ENCODE results near the gene CRELD2. TPM values are rescaled to one million over a fixed set of nuclear protein-coding genes. Genes with fewer than 3 reads are reported as not detected.

The CRELD2 gene
- total and polyA plus RNA-seq, 2 of the 13 experiments (the other 11 are each of a cell fraction or from before 2014, with no cell fraction given) = 17.2 to 44.7 TPM

DNA sequence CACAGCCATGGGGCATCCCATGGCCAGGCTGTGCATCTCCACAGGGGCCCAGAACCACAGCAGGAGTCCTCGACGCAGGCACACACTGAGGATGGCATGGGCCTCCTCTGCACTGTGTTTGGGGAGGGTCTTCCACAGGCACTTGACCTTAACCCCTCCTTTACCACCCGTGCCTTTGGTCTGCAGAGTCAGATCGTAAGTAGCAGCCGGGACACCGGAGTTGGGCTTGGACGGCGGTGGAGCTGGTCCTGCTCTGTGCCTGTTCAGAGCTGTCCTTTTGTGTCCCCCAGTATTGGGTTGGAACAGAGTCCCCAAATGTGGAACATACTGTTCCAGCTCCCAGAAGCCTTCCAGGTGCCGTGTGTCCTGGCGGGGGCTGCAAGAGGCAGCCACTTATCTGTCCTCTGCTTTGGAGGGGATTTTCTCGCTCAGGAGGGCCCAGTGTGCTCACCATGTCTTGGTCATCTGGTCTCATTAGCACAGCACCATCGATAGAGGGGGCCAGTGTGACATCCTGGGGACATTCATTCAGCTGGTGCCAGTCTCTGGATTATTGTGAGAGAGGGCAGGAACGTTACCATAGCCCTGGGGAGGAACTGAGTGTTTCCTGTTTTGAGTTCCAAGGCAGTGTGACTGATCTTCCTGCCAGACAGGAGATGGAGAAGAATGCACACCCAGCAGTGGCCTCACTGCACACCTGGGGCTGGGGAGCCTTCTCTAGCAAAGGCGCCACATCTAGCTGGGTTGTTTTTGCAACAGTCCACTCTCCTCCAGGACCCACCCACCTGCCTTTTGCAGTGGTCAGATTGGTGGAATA is 12.4 kb downstream of the CRELD2 start (continued):
- TF ChIP-seq, protein P1, sequence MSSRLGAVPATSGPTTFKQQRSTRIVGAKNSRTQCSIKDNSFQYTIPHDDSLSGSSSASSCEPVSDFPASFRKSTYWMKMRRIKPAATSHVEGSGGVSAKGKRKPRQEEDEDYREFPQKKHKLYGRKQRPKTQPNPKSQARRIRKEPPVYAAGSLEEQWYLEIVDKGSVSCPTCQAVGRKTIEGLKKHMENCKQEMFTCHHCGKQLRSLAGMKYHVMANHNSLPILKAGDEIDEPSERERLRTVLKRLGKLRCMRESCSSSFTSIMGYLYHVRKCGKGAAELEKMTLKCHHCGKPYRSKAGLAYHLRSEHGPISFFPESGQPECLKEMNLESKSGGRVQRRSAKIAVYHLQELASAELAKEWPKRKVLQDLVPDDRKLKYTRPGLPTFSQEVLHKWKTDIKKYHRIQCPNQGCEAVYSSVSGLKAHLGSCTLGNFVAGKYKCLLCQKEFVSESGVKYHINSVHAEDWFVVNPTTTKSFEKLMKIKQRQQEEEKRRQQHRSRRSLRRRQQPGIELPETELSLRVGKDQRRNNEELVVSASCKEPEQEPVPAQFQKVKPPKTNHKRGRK (CRISPR knock-in tag; IDR thresholded peaks at IDR 0.05) = no peak
- TF ChIP-seq WIZ (CRISPR knock-in tag; IDR thresholded peaks at IDR 0.05) (no peak), ASH2L (IDR thresholded peaks at IDR 0.05; ENCODE audit: insufficient read length, low read depth, low read length) (no peak), ARHGAP35 (CRISPR knock-in tag; IDR thresholded peaks at IDR 0.05; ENCODE audit: borderline replicate concordance) (no peak), ZSCAN22 (CRISPR knock-in tag; IDR thresholded peaks at IDR 0.05) (no peak), FOXJ3 (CRISPR knock-in tag; IDR thresholded peaks at IDR 0.05; ENCODE audit: borderline replicate concordance) (no peak), ZNF564 (CRISPR knock-in tag; IDR thresholded peaks at IDR 0.05) (no peak), ETV5 (CRISPR knock-in tag; IDR thresholded peaks at IDR 0.05; ENCODE audit: borderline replicate concordance) (peak; percentile 39), ZNF670 (CRISPR knock-in tag; IDR thresholded peaks at IDR 0.05; ENCODE audit: borderline replicate concordance) (no peak), CEBPG (CRISPR knock-in tag; IDR thresholded peaks at IDR 0.05) (peak; percentile 29; the same call in 1 of the 2 replicates), ZSCAN29 (CRISPR knock-in tag; conservative IDR thresholded peaks at IDR 0.05) (no peak), ZNF33B (CRISPR knock-in tag; IDR thresholded peaks at IDR 0.05) (no peak), NR2F6 (IDR thresholded peaks at IDR 0.05) (no peak), NR2F6 (CRISPR knock-in tag; IDR thresholded peaks at IDR 0.05) (peak; percentile 56; the same call in 1 of the 2 replicates), DNMT3B (CRISPR knock-in tag; conservative IDR thresholded peaks at IDR 0.05) (no peak), ZFP62 (CRISPR knock-in tag; IDR thresholded peaks at IDR 0.05) (no peak), ZNF382 (CRISPR knock-in tag; IDR thresholded peaks at IDR 0.05; ENCODE audit: borderline replicate concordance) (no peak)
- TF ChIP-seq, protein P2, sequence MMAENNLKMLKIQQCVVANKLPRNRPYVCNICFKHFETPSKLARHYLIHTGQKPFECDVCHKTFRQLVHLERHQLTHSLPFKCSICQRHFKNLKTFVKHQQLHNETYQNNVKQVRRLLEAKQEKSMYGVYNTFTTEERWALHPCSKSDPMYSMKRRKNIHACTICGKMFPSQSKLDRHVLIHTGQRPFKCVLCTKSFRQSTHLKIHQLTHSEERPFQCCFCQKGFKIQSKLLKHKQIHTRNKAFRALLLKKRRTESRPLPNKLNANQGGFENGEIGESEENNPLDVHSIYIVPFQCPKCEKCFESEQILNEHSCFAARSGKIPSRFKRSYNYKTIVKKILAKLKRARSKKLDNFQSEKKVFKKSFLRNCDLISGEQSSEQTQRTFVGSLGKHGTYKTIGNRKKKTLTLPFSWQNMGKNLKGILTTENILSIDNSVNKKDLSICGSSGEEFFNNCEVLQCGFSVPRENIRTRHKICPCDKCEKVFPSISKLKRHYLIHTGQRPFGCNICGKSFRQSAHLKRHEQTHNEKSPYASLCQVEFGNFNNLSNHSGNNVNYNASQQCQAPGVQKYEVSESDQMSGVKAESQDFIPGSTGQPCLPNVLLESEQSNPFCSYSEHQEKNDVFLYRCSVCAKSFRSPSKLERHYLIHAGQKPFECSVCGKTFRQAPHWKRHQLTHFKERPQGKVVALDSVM (CRISPR knock-in tag; IDR thresholded peaks at IDR 0.05) = 0 out of 2 replicates have a peak, but pooled peaks have one; percentile 9
- TF ChIP-seq, protein P3, sequence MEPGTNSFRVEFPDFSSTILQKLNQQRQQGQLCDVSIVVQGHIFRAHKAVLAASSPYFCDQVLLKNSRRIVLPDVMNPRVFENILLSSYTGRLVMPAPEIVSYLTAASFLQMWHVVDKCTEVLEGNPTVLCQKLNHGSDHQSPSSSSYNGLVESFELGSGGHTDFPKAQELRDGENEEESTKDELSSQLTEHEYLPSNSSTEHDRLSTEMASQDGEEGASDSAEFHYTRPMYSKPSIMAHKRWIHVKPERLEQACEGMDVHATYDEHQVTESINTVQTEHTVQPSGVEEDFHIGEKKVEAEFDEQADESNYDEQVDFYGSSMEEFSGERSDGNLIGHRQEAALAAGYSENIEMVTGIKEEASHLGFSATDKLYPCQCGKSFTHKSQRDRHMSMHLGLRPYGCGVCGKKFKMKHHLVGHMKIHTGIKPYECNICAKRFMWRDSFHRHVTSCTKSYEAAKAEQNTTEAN (CRISPR knock-in tag; conservative IDR thresholded peaks at IDR 0.05) = no peak
- TF ChIP-seq, protein P4, sequence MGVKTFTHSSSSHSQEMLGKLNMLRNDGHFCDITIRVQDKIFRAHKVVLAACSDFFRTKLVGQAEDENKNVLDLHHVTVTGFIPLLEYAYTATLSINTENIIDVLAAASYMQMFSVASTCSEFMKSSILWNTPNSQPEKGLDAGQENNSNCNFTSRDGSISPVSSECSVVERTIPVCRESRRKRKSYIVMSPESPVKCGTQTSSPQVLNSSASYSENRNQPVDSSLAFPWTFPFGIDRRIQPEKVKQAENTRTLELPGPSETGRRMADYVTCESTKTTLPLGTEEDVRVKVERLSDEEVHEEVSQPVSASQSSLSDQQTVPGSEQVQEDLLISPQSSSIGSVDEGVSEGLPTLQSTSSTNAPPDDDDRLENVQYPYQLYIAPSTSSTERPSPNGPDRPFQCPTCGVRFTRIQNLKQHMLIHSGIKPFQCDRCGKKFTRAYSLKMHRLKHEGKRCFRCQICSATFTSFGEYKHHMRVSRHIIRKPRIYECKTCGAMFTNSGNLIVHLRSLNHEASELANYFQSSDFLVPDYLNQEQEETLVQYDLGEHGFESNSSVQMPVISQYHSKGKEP (CRISPR knock-in tag; IDR thresholded peaks at IDR 0.05) = no peak
- TF ChIP-seq, protein P5, sequence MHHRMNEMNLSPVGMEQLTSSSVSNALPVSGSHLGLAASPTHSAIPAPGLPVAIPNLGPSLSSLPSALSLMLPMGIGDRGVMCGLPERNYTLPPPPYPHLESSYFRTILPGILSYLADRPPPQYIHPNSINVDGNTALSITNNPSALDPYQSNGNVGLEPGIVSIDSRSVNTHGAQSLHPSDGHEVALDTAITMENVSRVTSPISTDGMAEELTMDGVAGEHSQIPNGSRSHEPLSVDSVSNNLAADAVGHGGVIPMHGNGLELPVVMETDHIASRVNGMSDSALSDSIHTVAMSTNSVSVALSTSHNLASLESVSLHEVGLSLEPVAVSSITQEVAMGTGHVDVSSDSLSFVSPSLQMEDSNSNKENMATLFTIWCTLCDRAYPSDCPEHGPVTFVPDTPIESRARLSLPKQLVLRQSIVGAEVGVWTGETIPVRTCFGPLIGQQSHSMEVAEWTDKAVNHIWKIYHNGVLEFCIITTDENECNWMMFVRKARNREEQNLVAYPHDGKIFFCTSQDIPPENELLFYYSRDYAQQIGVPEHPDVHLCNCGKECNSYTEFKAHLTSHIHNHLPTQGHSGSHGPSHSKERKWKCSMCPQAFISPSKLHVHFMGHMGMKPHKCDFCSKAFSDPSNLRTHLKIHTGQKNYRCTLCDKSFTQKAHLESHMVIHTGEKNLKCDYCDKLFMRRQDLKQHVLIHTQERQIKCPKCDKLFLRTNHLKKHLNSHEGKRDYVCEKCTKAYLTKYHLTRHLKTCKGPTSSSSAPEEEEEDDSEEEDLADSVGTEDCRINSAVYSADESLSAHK (CRISPR knock-in tag; IDR thresholded peaks at IDR 0.05; ENCODE audit: borderline replicate concordance) = no peak

Measured in HepG2 (cell line).